Measurements from ENCODE around the gene DIRAS2.

GRCh38 chr9:90658181-90658580 is 15.6 kb upstream of the DIRAS2 start:
- no peak for TF ChIP-seq POLR2A (IDR thresholded peaks at IDR 0.05)
- TF ChIP-seq CTCF (IDR thresholded peaks at IDR 0.05) = no peak
